HG03571 (cell line): ENCODE measurements around the gene ZNF598.
"Not testable (repeated sequence)": the region's sequence is repeated elsewhere in the genome, so short reads cannot be mapped to it uniquely, and the experiment has no call there.

Experiments used
- ATAC-seq: cut with Tn5 transposase; IDR thresholded peaks from one replicate; pipeline ENCODE4 v1.9.1; 2021; ENCODE audit not compliant: unreplicated experiment

ZNF598 gene

GRCh38 chr16:2040787-2041522, 31.3 kb upstream of the ZNF598 start:
- no peak for ATAC-seq

- no peak for ATAC-seq
Observed at GRCh38 chr16:2040041-2040786, 30.6 kb upstream of the ZNF598 start.

- no peak for ATAC-seq
Observed at GRCh38 chr16:2039274-2040031, 29.8 kb upstream of the ZNF598 start.

- ATAC-seq: no peak
Observed at GRCh38 chr16:2038382-2039231, 29.0 kb upstream of the ZNF598 start.

GRCh38 chr16:2037647-2038381, 28.2 kb upstream of the ZNF598 start:
- no peak for ATAC-seq

GRCh38 chr16:2037115-2037514, 27.5 kb upstream of the ZNF598 start:
- ATAC-seq: no peak

- no peak for ATAC-seq
Observed at GRCh38 chr16:2036200-2036966, 26.8 kb upstream of the ZNF598 start.

GRCh38 chr16:2035431-2036199, 26.0 kb upstream of the ZNF598 start:
- no peak for ATAC-seq

GRCh38 chr16:2034696-2035430, 25.2 kb upstream of the ZNF598 start:
- no peak for ATAC-seq

GRCh38 chr16:2033909-2034695, 24.5 kb upstream of the ZNF598 start:
- not testable (repeated sequence) for ATAC-seq

- no peak for ATAC-seq
Observed at GRCh38 chr16:2033057-2033908, 23.7 kb upstream of the ZNF598 start.

- ATAC-seq: no peak
Observed at GRCh38 chr16:2032285-2033056, 22.9 kb upstream of the ZNF598 start.

- ATAC-seq: no peak
Observed at GRCh38 chr16:2031081-2031577, 21.5 kb upstream of the ZNF598 start.

GRCh38 chr16:2030036-2030435, 20.4 kb upstream of the ZNF598 start:
- no peak for ATAC-seq

GRCh38 chr16:2029350-2029749, 19.7 kb upstream of the ZNF598 start:
- no peak for ATAC-seq
